CD4-positive, alpha-beta T cell treated with Interleukin-6 for 4 hours (primary cell): ENCODE data around the gene PSMD8.
A peak's percentile ranks its signal among the peaks of the same experiment; 100 is the strongest.
"Not testable (repeated sequence)": the region's sequence is repeated elsewhere in the genome, so short reads cannot be mapped to it uniquely, and the experiment has no call there.

ENCODE experiments used
- DNase-seq: peaks from one replicate; pipeline ENCODE4 v3.0.0-alpha.2; 2020; ENCODE audit warnings: mixed read lengths

Gene PSMD8

GRCh38 chr19:38388349-38389100 lies 14.2 kb downstream of the PSMD8 start, which contains the start of gene SPRED3:
SPRED3 (plus strand) TSS chr19:38388697; CDS start chr19:38390303, 1,606 bp downstream.
- peak; percentile 51 for DNase-seq

GRCh38 chr19:38389101-38389925 lies 14.9 kb downstream of the PSMD8 start:
- peak; percentile 35 for DNase-seq

GRCh38 chr19:38389957-38390924 lies 15.9 kb downstream of the PSMD8 start:
- no peak for DNase-seq

GRCh38 chr19:38391911-38392464 lies 17.6 kb downstream of the PSMD8 start:
- no peak for DNase-seq

GRCh38 chr19:38392707-38393308 lies 18.4 kb downstream of the PSMD8 start:
- no peak for DNase-seq

- DNase-seq: peak; percentile 78
These were observed 20.1 kb downstream of the PSMD8 start for GRCh38 chr19:38394488-38394887.

GRCh38 chr19:38395381-38396114 lies 21.2 kb downstream of the PSMD8 start:
- DNase-seq: peak; percentile 61

- no peak for DNase-seq
These were observed 24.7 kb downstream of the PSMD8 start for GRCh38 chr19:38399081-38399480.

- no peak for DNase-seq
These were observed 25.2 kb downstream of the PSMD8 start for GRCh38 chr19:38399537-38399936.

- no peak for DNase-seq
These were observed 26.0 kb downstream of the PSMD8 start for GRCh38 chr19:38400361-38400760.

DNA sequence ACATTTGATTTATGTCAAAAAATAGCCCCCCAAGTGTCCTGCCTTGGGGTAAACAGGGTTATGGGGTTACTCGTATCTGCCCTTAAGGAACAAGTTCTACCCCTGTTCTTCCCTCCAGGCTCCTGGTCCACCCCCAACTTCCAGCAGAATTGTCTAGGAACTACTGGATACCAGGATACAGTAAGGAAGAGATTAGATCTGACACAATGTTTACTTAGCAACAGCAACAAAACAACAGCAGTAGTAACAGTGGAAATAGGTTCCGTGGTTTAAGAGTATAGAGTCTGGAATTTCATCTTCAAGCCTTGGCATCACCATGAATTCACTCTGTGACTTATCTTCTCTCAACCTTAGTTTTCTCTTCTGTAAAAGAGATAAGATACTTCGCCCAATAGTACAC lies 26.8 kb downstream of the PSMD8 start:
- DNase-seq: no peak

DNA sequence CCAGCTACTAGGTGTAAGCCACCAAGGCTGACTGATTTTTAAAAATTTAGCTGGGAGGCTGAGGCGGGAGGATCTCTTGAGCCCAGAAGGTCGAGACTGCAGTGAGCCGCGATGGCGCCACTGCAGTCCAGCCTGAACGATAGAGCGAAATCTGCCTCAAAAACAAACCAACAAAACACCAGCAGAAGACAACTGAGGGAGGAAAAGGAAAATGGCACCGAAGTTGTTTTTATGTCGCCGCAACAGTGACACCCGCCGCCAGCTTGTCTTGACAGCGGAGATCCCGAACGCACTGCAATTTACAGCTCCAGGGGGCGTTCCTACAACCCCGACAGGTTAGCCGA lies 28.2 kb downstream of the PSMD8 start:
- no peak for DNase-seq

GRCh38 chr19:38402967-38403674 lies 28.8 kb downstream of the PSMD8 start, which contains the start of gene FAM98C:
FAM98C (plus strand) TSS chr19:38403093; CDS start chr19:38403154, 61 bp downstream.
- peak; percentile 99 for DNase-seq

DNA sequence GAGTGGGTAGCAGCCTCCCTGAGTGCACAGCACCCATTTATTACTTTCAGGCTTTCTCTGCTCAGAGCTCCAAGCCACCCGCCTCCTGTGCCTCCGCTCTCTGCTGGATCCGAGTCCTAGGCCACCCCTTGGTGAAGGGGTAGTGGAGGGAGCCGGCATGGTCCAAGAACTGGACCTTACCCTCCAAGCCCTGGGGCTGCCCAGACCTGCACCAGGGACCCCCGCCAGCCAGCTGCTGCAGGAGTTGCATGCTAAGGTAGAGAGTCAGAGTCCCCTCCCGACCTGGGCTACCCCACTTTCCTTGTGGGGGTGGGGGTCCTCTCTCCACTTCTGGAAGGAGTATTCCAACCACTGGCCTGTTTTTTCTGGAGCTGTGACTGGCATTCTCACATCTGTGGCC lies 30.5 kb downstream of the PSMD8 start:
- DNase-seq: no peak

DNA sequence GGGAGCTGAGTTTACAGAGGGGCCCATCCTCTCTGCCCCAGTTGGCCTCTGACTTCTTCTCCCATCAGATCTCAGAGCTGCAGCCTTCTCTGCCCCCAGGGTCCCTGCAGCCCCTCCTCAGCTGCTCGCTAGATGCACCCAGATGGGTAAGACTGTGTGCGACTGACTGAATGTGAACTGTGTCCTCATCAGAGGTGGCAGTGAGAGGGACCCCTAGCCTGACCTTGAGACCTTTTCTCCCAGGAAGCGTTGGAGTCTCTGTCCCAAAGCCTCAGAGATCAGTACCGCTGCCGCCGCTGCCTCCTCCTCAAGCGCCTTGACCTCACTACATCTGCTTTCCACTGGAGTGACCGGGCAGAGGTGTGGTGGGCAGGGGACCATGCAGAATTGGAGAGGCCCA lies 30.9 kb downstream of the PSMD8 start:
- no peak for DNase-seq

- no peak for DNase-seq
These were observed 35.3 kb downstream of the PSMD8 start for GRCh38 chr19:38409631-38410133.

- not testable (repeated sequence) for DNase-seq
These were observed 36.0 kb downstream of the PSMD8 start for GRCh38 chr19:38410407-38410806.

- DNase-seq: no peak
These were observed 36.8 kb downstream of the PSMD8 start for GRCh38 chr19:38411041-38411712.

GRCh38 chr19:38411898-38412297 lies 37.5 kb downstream of the PSMD8 start:
- DNase-seq: not testable (repeated sequence)

- no peak for DNase-seq
These were observed 38.1 kb downstream of the PSMD8 start for GRCh38 chr19:38412491-38412890.
